ENCODE results near the gene SCGB1D4. TPM values are rescaled to one million over a fixed set of nuclear protein-coding genes. Genes with fewer than 3 reads are reported as not detected.

SCGB1D4 gene, protein sequence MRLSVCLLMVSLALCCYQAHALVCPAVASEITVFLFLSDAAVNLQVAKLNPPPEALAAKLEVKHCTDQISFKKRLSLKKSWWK
- total RNA-seq (2021), result not detected in 2 replicates
- long read RNA-seq, result 0 reads

DNA sequence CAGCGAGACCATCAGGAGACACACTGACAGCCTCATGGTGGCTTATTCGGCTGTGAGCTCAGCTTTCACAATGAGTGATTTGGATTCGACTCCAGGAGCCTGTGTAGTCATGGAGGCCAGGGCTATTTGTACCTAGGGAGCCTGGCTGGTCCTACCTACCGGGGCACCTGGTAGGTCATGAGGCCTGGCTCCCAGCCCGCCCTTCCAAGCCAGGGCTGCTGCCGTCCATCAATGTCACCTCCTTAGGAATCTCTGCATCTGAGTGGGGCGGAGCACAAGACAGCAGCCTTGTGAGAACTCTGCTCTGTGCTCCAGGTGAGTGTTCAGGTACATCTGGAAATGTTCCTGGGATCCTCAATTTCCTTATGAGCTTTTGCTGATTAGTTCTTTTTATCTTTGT lies at the start of gene SCGB1D4:
Gene SCGB1D4, minus strand, starts transcription at position 101 of the 400 bp plus-strand sequence. Its CDS starts 65 bp downstream, at position 36.
- H3K4me1 ChIP-seq (ENCODE audit: insufficient read depth, low read length), result no peaks in the 10 kb centered on the region
- no peak within 1 kb of the TSS for H3K23ac ChIP-seq (ENCODE audit: insufficient read length, low read depth, low read length)
- no peak within 1 kb of the TSS for H2BK5ac ChIP-seq (ENCODE audit: insufficient read length, low read length)
- H2BK12ac ChIP-seq (ENCODE audit: insufficient read length, low read depth, low read length), result no peak within 1 kb of the TSS
- H3K79me1 ChIP-seq (ENCODE audit: insufficient read depth, low read depth, low read length, poor library complexity, severe bottlenecking), result no peaks in the 10 kb centered on the region
- H3K79me2 ChIP-seq (ENCODE audit: insufficient read depth, low read length), result no peaks in the 10 kb centered on the region
- H3K4ac ChIP-seq (ENCODE audit: low read depth, low read length), result no peak within 1 kb of the TSS
- no peak within 1 kb of the TSS for H3K4me3 Mint-ChIP-seq
- H3K27ac ChIP-seq (ENCODE audit: insufficient read length, low read depth, low read length), result no peak within 1 kb of the TSS
- H3K27ac Mint-ChIP-seq, result no peak within 1 kb of the TSS
- no peak within 1 kb of the TSS for H4K91ac ChIP-seq (ENCODE audit: insufficient read length, low read depth, low read length)
- H2AFZ ChIP-seq (ENCODE audit: low read length), result no peak within 1 kb of the TSS
- no CpG with 5 or more reads among the region's 7 CpGs for WGBS (ENCODE audit: extremely low coverage, insufficient read length, low lambda C conversion rate)
- H3T11ph ChIP-seq (ENCODE audit: low read length), result no peak within 1 kb of the TSS
- peaks cover 21% of the 10 kb centered on the region for H3K27me3 Mint-ChIP-seq (ENCODE audit: low read depth)
- H3K9me3 ChIP-seq (ENCODE audit: control insufficient read depth, low read depth, low read length), result no peaks in the 10 kb centered on the region
- no peak within 1 kb of the TSS for H3K4me2 ChIP-seq (ENCODE audit: insufficient read depth, insufficient read length, low read length)
- H2BK20ac ChIP-seq (ENCODE audit: low read depth, low read length, poor library complexity, severe bottlenecking), result no peak within 1 kb of the TSS
- H3K9me3 Mint-ChIP-seq, result no peaks in the 10 kb centered on the region
- no peaks in the 10 kb centered on the region for H3K27me3 ChIP-seq (ENCODE audit: insufficient read depth, low read length)
- H2AK5ac ChIP-seq (ENCODE audit: insufficient read length, low read length), result no peak within 1 kb of the TSS
- H3K36me3 Mint-ChIP-seq (ENCODE audit: insufficient read depth in 1 of 3, low read depth in 3 of 3), result no peaks in the 10 kb centered on the region
- no peaks in the 10 kb centered on the region for H3K23me2 ChIP-seq (ENCODE audit: insufficient read length, low read depth, low read length, poor library complexity, severe bottlenecking)
- no peak within 1 kb of the TSS for H2BK15ac ChIP-seq (ENCODE audit: low read depth, low read length)
- H3K18ac ChIP-seq (ENCODE audit: insufficient read length, low read depth, low read length), result no peak within 1 kb of the TSS
- H4K8ac ChIP-seq (replicated peaks; ENCODE audit: insufficient read length, low read depth, low read length), result no peak within 1 kb of the TSS
- no peak for DNase-seq
- H3K4me1 Mint-ChIP-seq, result no peaks in the 10 kb centered on the region
- no peak within 1 kb of the TSS for H3K56ac ChIP-seq (ENCODE audit: insufficient read length, low read depth, low read length)
- H2BK120ac ChIP-seq (ENCODE audit: low read depth, low read length, poor library complexity, severe bottlenecking), result no peak within 1 kb of the TSS
- H3K14ac ChIP-seq (ENCODE audit: insufficient read depth, low read length), result no peak within 1 kb of the TSS; the same call in 1 of the 2 replicates
- H4K5ac ChIP-seq (ENCODE audit: insufficient read length, low read depth, low read length), result no peak within 1 kb of the TSS
- no peak within 1 kb of the TSS for H3K9ac ChIP-seq (ENCODE audit: extremely low read depth, insufficient read length, low read length)
- no peak for TF ChIP-seq CTCF (conservative IDR thresholded peaks at IDR 0.05)
- H4K20me1 ChIP-seq (ENCODE audit: control insufficient read depth, insufficient read depth, insufficient read length), result no peaks in the 10 kb centered on the region

All from H9 (cell line).